D721Med (cell line): ENCODE data around the gene SIK3.

ENCODE experiments used
- DNase-seq: peaks from one replicate; pipeline ENCODE4 v3.0.0; 2011; ENCODE audit warnings: low spot score; ENCODE audit not compliant: insufficient read length
- FAIRE-seq: peaks from 2 replicates; lab custom pipeline; 2011; peaks lifted over from hg19 to GRCh38; lab: Jason Lieb, UNC
- TF ChIP-seq, protein P1 (sequence below): IDR thresholded peaks from 2 replicates; pipeline ENCODE4 v1.5.1; 2012; ENCODE audit warnings: mild to moderate bottlenecking, control low read depth; ENCODE audit not compliant: insufficient read depth; ENCODE audit errors: missing control alignments

Gene SIK3

DNA sequence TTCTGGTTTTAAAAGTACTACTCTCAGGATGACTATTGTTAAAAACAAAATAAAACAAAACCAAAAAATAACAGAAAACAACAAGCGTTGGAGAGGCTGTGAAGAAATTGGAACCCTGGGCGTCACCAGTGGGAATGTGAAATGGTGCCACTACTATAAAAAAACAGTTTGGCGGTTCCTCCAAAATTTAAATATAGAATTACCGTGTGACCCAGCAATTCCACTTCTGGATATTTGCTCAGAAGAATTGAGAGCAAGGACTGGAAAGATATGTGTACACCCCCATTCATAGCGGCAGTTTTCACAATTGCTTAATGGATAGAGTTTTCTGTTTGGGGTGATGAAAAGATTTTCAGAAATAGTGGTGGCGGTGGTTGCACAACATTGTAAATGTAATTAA is 283.7 kb downstream of the SIK3 start:
- FAIRE-seq (no peak), DNase-seq (no peak)
- TF ChIP-seq, protein P1, sequence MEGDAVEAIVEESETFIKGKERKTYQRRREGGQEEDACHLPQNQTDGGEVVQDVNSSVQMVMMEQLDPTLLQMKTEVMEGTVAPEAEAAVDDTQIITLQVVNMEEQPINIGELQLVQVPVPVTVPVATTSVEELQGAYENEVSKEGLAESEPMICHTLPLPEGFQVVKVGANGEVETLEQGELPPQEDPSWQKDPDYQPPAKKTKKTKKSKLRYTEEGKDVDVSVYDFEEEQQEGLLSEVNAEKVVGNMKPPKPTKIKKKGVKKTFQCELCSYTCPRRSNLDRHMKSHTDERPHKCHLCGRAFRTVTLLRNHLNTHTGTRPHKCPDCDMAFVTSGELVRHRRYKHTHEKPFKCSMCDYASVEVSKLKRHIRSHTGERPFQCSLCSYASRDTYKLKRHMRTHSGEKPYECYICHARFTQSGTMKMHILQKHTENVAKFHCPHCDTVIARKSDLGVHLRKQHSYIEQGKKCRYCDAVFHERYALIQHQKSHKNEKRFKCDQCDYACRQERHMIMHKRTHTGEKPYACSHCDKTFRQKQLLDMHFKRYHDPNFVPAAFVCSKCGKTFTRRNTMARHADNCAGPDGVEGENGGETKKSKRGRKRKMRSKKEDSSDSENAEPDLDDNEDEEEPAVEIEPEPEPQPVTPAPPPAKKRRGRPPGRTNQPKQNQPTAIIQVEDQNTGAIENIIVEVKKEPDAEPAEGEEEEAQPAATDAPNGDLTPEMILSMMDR = no peak

DNA sequence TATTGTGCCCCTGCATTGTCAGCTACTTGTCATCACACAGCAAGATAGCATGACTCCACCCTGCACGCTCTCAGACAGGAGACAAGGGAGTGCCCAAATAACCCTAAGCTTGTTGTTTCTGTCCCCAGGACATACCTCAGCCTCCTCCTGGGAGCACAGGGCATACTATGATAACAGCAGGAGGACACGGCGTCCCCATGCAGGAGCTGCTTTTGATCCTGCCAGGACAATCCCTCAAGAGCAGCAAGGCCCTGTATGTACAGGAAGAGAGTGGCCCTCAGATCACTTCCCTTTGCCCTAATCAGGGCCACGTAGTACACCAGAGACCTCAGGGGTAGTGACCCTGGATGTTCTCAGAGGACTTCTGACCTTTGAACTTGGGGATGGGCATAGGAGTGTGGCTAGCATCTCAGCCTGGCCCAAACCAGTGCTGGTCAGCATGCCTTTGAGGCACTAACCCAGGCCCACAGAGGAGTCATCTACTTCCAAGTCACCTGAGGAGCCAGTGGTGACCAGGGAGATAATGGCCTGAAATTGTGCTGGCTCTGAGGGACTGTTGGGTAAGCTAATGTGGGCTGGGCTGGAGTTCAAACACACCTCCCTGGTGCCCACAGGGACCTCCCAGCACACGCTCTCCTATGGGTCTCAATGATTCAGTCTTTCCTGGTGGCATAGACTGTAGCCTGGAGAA is 284.3 kb downstream of the SIK3 start:
- FAIRE-seq (no peak), DNase-seq (no peak)
- TF ChIP-seq, protein P1 = no peak

DNA sequence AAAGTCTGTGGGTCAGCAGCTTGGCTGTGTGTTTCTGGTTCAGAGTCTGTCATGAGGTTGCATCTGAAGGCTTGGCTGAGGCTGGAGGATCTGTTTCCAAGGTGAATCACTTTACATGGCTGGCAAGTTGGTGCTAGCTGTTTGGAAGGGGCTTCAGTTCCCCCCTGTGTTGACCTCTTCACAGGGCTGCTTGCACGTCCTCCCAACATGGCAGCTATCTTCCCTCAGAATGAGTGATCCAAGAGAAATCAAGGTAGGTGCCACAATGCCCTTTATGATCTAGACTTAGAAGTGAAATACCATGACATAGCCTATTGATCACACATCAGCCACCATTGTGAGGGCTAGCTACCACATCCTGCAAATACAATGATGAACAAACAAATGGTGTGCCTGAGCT is 285.1 kb downstream of the SIK3 start:
- no peak for DNase-seq
- no peak for FAIRE-seq
- TF ChIP-seq, protein P1 = no peak

- TF ChIP-seq, protein P1 = no peak
- no peak for FAIRE-seq
- no peak for DNase-seq
Measured at GRCh38 chr11:116812109-116812508, 286.1 kb downstream of the SIK3 start.

DNA sequence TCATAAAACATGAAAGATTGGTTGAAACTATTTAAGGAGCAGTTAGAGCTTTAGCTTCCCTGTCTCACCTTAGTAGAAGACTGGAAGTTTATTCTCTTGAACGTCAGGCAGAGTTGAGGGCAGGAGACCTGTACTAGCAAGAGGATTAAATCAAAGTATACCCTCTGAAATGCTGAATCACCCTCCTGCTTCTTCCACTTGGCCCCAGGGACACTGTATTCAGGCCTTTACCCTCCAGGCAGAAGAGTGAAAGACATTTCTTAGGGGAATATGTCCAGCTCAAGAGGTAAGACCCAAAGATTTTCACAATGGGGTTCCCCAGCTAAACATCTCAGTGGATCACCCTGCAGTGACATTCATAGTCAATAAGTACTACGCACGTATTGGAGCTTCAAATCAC is 287.0 kb downstream of the SIK3 start:
- FAIRE-seq (no peak), DNase-seq (no peak)

GRCh38 chr11:116808262-116809175 is 289.7 kb downstream of the SIK3 start:
- TF ChIP-seq, protein P1 = no peak
- DNase-seq (no peak), FAIRE-seq (no peak)

More for the DNA sequence above, 287.0 kb downstream of the SIK3 start:
- TF ChIP-seq, protein P1 = no peak
